Superior temporal gyrus (tissue), 1 donor: Measurements from ENCODE around the gene SMC4.

ENCODE experiments used
- DNase-seq: peaks from one replicate; pipeline ENCODE4 v3.0.0-alpha.2; 2016; ENCODE audit errors: extremely low spot score

Gene SMC4

DNA sequence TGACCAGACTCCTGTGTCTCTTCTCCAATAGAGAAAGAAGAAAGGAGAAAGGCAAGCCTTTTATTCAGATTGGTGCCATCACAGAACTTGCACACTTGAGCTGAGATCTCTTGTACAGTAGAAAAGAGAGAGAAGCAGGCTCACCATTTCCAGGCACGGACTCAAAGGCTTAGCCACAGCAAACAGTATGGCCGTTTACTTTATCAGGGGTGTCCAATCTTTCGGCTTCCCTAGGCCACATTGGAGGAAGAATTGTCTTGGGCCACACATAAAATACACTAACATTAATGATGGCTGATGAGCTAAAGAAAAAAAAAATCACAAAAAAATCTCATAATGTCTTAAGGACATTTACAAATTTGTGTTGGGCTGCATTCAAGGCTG lies 5.4 kb upstream of the SMC4 start:
- DNase-seq: no peak

DNA sequence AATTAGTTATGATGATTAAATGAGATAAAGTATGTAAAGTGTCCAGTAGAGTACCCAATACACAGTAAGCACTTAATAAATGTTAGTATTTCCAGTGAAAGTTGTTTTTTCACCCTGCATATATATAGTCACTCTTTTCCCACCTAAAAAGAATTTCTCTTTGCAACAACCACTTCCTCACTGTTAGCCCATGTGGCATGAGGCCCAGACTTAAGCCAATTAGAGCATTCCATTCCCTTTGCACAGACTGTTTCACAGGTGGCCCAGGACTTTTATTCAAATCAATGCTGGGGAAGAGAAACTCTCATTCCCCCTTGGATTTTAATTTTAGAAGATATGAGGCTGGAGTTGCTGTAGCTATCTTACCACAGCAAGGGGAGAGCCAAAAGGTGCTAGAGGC lies 4.2 kb upstream of the SMC4 start:
- no peak for DNase-seq

DNA sequence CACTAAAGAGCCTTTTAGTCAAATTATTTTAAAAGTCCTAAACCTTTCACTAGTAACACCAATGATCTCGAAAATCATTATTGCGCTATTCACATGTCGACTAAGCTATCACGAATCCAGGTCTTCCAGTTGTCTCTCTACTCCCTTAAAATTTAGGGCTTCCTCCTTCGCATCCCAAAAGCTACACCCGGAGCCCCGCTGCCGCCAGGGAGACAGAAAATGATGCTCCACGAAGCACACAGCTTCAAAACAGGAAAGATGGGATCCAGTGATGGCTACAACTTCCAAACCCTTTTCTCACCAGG lies 678 bp upstream of the SMC4 start:
- DNase-seq: no peak

GRCh38 chr3:160400030-160400701 lies 716 bp downstream of the SMC4 start:
- no peak for DNase-seq

DNA sequence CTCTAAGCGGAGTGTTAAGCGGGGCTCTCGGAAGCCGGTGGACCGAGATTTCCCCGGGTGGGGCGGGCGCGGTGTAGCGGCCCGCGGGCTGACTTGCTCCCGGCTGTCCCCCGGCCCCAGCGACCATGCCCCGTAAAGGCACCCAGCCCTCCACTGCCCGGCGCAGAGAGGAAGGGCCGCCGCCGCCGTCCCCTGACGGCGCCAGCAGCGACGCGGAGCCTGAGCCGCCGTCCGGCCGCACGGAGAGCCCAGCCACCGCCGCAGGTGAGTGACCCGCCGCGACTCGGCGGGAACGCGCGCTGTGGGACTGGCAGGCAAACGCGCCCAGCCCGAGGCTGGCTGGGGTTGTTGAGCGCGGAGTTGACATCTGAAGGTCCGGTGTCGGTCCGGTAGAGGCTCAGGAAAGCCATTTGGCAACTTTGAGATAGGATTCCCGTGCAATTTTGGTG lies 1.3 kb downstream of the SMC4 start:
- no peak for DNase-seq

DNA sequence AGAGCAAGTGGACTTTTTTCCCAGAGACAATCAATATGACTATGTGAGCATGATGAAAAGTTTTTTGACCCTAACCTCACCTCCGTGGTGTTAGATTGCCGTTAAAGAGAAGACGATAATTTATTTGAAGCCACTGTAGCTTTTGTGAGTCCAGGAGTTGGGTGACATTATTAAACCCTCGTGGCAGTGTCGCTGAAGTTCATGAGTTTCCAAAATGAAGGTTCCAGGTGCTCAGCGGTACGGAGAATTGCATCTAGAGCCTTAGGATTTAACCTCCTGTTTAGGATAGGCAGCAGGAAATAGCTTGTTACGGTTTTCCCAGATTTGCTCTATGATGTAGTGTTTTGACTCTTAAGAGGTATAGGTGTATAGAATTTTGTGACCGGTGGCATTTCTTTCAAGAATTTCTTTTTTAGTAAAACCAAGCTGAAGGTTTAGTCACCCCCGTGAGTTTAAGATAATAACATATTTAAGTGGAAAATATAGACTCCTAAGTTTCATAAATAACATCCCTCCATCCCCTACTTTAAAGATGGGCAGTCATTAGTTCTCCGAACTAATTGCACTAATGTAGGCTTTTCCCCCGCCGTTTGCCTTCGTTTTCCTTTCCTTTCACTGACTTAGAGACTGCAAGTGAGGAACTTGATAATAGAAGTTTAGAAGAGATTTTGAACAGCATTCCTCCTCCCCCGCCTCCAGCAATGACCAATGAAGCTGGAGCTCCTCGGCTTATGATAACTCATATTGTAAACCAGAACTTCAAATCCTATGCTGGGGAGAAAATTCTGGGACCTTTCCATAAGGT lies 2.0 kb downstream of the SMC4 start:
- no peak for DNase-seq

DNA sequence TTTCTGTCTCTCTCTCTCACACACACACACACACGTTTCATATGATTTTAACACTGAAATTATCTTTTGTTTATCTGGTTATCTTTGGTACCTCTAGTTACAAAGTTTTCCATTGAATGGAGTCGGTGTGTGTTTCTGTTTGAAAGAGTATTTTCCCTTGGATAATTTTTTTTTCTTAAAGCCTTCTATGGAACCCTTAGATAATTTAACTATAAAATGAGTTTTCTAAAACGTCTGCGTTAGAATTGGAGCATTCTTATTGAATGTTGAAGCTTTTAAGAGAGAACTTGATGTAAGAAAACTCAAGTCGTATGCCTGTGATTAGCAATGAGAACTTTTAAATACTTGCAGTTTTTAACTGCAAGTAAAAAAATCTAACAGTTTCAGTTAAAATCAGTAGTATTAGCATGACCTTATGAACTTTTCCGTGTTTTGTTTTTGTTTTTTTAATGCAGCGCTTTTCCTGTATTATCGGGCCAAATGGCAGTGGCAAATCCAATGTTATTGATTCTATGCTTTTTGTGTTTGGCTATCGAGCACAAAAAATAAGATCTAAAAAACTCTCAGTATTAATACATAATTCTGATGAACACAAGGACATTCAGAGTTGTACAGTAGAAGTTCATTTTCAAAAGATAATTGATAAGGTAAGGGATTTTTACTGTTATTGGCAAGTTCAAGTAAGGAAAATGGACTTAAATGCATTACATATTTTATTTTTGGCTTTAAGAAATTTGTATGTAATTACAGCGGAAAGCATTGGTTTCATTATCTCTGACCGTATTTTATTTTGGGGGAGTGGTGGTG lies 3.0 kb downstream of the SMC4 start:
- no peak for DNase-seq

DNA sequence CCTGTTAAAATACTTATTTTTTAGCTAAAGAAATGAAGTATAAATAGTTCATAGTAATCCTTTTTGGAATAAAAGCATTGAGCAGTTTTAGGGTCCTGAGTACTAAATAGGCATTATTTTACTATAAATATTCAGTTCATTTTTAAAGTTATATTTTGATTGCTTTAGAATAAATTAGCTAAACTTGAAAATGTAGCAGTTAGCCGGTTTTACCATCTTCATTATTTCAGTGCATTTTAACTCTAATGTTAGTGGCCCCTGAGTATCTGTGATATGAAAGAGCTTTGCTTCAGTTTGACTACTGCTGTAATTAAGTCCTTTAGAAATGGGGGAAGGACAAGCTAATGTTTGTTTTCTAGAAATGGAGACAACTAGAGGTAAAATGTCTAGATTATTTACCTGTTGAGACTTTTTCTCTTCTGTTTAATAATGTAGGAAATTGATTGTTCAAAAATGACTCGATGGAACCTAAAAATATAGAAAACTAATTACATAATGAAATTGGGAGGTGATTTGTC lies 3.6 kb downstream of the SMC4 start:
- no peak for DNase-seq

- no peak for DNase-seq
Measured at GRCh38 chr3:160403796-160404470, 4.5 kb downstream of the SMC4 start.

GRCh38 chr3:160409812-160410610 lies 10.6 kb downstream of the SMC4 start:
- DNase-seq: no peak

DNA sequence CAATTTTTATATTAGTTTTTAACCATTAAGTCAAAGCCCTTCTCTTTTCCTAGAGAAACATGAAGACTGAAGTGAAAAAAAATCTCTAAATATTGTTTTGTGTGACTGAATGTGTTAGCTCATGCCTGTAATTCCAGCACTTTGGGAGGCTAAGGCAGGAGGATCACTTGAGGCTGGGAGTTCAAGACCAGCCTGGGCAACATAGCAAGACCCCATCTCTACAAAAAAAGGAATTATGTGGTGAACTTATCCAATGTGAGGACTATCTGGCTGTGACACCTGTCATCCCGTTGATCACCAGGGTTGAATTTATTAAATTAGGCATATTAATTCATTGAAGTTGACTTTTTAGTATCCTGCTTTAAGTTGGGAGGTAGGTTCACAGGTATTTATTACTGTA lies 13.0 kb downstream of the SMC4 start:
- DNase-seq: no peak

GRCh38 chr3:160413613-160414248 lies 14.3 kb downstream of the SMC4 start:
- peak; percentile 90 for DNase-seq

GRCh38 chr3:160417311-160417710 lies 17.9 kb downstream of the SMC4 start:
- DNase-seq: no peak

GRCh38 chr3:160427832-160428424 lies 28.5 kb downstream of the SMC4 start:
- no peak for DNase-seq

GRCh38 chr3:160434071-160434470 lies 34.6 kb downstream of the SMC4 start:
- no peak for DNase-seq

DNA sequence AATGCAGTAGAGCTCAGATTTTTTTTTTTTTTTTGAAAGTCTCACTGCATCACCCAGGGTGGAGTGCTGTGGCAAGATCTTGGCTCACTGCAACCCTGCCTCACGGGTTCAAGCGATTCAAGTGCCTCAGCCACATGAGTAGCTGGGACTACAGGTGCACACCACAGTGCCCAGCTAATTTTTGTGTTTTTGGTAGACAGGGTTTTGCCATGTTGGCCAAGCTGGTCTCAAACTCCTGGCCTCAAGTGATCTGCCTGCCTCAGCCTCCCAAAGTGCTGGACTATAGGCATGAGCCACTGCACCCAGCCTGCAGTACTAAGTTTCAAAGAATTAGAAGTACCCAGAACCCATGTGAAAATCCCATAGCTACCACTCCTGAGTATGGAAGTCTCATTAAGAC lies 35.6 kb downstream of the SMC4 start:
- no peak for DNase-seq

GRCh38 chr3:160435747-160436146 lies 36.3 kb downstream of the SMC4 start:
- DNase-seq: no peak

- DNase-seq: no peak
Measured at GRCh38 chr3:160437083-160437455, 37.6 kb downstream of the SMC4 start.

GRCh38 chr3:160440687-160441086 lies 41.2 kb downstream of the SMC4 start:
- DNase-seq: no peak

- DNase-seq: no peak
Measured at GRCh38 chr3:160444411-160444810, 45.0 kb downstream of the SMC4 start.
